ENCODE results near the gene DDA1. TPM values are rescaled to one million over a fixed set of nuclear protein-coding genes. Genes with fewer than 3 reads are reported as not detected.
"Not testable (repeated sequence)": the region's sequence is repeated elsewhere in the genome, so short reads cannot be mapped to it uniquely, and the experiment has no call there.

Gene DDA1
- polyA plus RNA-seq, 3 donors = 29.3 to 37.7 (median 32.5) TPM

GRCh38 chr19:17286263-17286662 is 23.1 kb upstream of the DDA1 start:
- DNase-seq (ENCODE audit: low read depth in 3 of 3, low spot score in 2 of 3) = no peak

- DNase-seq (ENCODE audit: low read depth in 3 of 3, low spot score in 2 of 3) = no peak
These were observed 22.6 kb upstream of the DDA1 start for GRCh38 chr19:17286752-17287151.

GRCh38 chr19:17289489-17289888 is 19.9 kb upstream of the DDA1 start:
- no peak for DNase-seq (ENCODE audit: low read depth in 3 of 3, low spot score in 2 of 3)

- peak in 1 of 3 donors; percentile 61 for DNase-seq (ENCODE audit: low read depth in 3 of 3, low spot score in 2 of 3)
These were observed 16.9 kb upstream of the DDA1 start for GRCh38 chr19:17292301-17293074.

GRCh38 chr19:17293605-17294004 is 15.8 kb upstream of the DDA1 start:
- no peak for DNase-seq (ENCODE audit: low read depth in 3 of 3, low spot score in 2 of 3)

- DNase-seq (ENCODE audit: low read depth in 3 of 3, low spot score in 2 of 3) = no peak
These were observed 15.1 kb upstream of the DDA1 start for GRCh38 chr19:17294051-17294891.

GRCh38 chr19:17295551-17295950 is 13.8 kb upstream of the DDA1 start:
- DNase-seq (ENCODE audit: low read depth in 3 of 3, low spot score in 2 of 3) = not testable (repeated sequence)

GRCh38 chr19:17296273-17296672 is 13.1 kb upstream of the DDA1 start:
- DNase-seq (ENCODE audit: low read depth in 3 of 3, low spot score in 2 of 3) = no peak

- no peak for DNase-seq (ENCODE audit: low read depth in 3 of 3, low spot score in 2 of 3)
These were observed 12.4 kb upstream of the DDA1 start for GRCh38 chr19:17296976-17297375.

GRCh38 chr19:17300992-17301619 is 8.3 kb upstream of the DDA1 start:
- DNase-seq (ENCODE audit: low read depth in 3 of 3, low spot score in 2 of 3) = no peak

GRCh38 chr19:17302391-17303166 is 6.8 kb upstream of the DDA1 start:
- no peak for DNase-seq (ENCODE audit: low read depth in 3 of 3, low spot score in 2 of 3)

GRCh38 chr19:17303167-17303939 is 6.0 kb upstream of the DDA1 start, which contains the start of gene ABHD8:
TSS of gene ABHD8 (minus strand) at chr19:17303425. CDS start at chr19:17301616, 1,809 bp downstream.
- peak; percentile 86 to 89 (median 87) for DNase-seq (ENCODE audit: low read depth in 3 of 3, low spot score in 2 of 3)

- DNase-seq (ENCODE audit: low read depth in 3 of 3, low spot score in 2 of 3) = no peak
These were observed 5.5 kb upstream of the DDA1 start for GRCh38 chr19:17303940-17304267.

- DNase-seq (ENCODE audit: low read depth in 3 of 3, low spot score in 2 of 3) = no peak
These were observed 4.8 kb upstream of the DDA1 start for GRCh38 chr19:17304386-17305215.

- DNase-seq (ENCODE audit: low read depth in 3 of 3, low spot score in 2 of 3) = no peak
These were observed 4.2 kb upstream of the DDA1 start for GRCh38 chr19:17305216-17305516.

- peak; percentile 91 to 94 (median 92) for DNase-seq (ENCODE audit: low read depth in 3 of 3, low spot score in 2 of 3)
These were observed 3.7 kb upstream of the DDA1 start, which contains the start of gene MRPL34 for GRCh38 chr19:17305517-17306284. TSS of gene MRPL34 (plus strand) at chr19:17305872. CDS start at chr19:17305893, 21 bp downstream.

GRCh38 chr19:17306285-17306714 is 3.1 kb upstream of the DDA1 start:
- no peak for DNase-seq (ENCODE audit: low read depth in 3 of 3, low spot score in 2 of 3)

- no peak for DNase-seq (ENCODE audit: low read depth in 3 of 3, low spot score in 2 of 3)
These were observed 1.4 kb upstream of the DDA1 start for GRCh38 chr19:17307876-17308377.
